Left ventricle myocardium inferior (tissue), 1 donor: Measurements from ENCODE around the gene MUSK. TPM values are rescaled to one million over a fixed set of nuclear protein-coding genes. Genes with fewer than 3 reads are reported as not detected.

Experiments used
- DNase-seq: peaks from one replicate; pipeline ENCODE4 v3.0.0-alpha.2; 2020
- H3K27ac ChIP-seq: fragments of 200-600 bp; replicated peaks from 2 replicates; pipeline ENCODE4 v1.8.0; 2021
- H3K27me3 ChIP-seq: fragments of 200-600 bp; 2 replicates; pipeline ENCODE4 v1.8.0; 2021; ENCODE audit warnings: low read depth
- H3K36me3 ChIP-seq: fragments of 200-600 bp; 2 replicates; pipeline ENCODE4 v1.8.0; 2021
- H3K4me1 ChIP-seq: fragments of 200-600 bp; 2 replicates; pipeline ENCODE4 v1.8.0; 2021
- H3K4me3 ChIP-seq: fragments of 200-600 bp; 2 replicates; pipeline ENCODE4 v1.8.0; 2021; ENCODE audit warnings: mild to moderate bottlenecking, moderate library complexity
- H3K9me3 ChIP-seq: fragments of 200-600 bp; replicated peaks from 2 replicates; pipeline ENCODE4 v1.8.0; 2021
- CTCF ChIP-seq: fragments of 200-600 bp; IDR thresholded peaks from 2 replicates; pipeline ENCODE4 v1.8.0; 2021; ENCODE audit warnings: antibody characterized with exemption, mild to moderate bottlenecking, borderline replicate concordance
- intact Hi-C: fragments of 100-400 bp; cut with micrococcal nuclease; formaldehyde crosslinking; loops from one replicate; pipeline ENCODE4 v1.11.0; 2022
- total RNA-seq: library from RNA; stranded (reverse); fragmentation: NEBNext Ultra II Directional; extraction: Animal tissue kit (Norgen Biotek cat#: 25700); gene quantifications from one replicate; pipeline ENCODE4 v1.2.1, GENCODE V29; 2021
- donor health status: DM: no; HTN: yes; CAD: no; lungs with severe emphysema.

Gene MUSK
- total RNA-seq, 1 donor from 2014 or later = 1.5 TPM

- intact Hi-C loops = no loop called here
- no peaks in the 10 kb centered on the region for H3K4me1 ChIP-seq
- DNase-seq = no peak
- H3K9me3 ChIP-seq = peaks cover 11% of the 10 kb centered on the region
- no peak overlapping the region for H3K4me3 ChIP-seq
- no peak for TF ChIP-seq CTCF
- no peaks in the 10 kb centered on the region for H3K36me3 ChIP-seq
- no peak overlapping the region for H3K27ac ChIP-seq
- no peaks in the 10 kb centered on the region for H3K27me3 ChIP-seq
Measured at GRCh38 chr9:110837401-110838005, 168.9 kb downstream of the MUSK start.

GRCh38 chr9:110842169-110842568 is 173.6 kb downstream of the MUSK start:
- intact Hi-C loops = no loop called here
- no peak for TF ChIP-seq CTCF
- H3K4me1 ChIP-seq = no peaks in the 10 kb centered on the region
- H3K9me3 ChIP-seq = peaks cover 11% of the 10 kb centered on the region
- DNase-seq = no peak
- H3K27ac ChIP-seq = no peak overlapping the region
- H3K4me3 ChIP-seq = no peak overlapping the region
- H3K36me3 ChIP-seq = no peaks in the 10 kb centered on the region
- H3K27me3 ChIP-seq = no peaks in the 10 kb centered on the region

GRCh38 chr9:110842986-110843385 is 174.4 kb downstream of the MUSK start:
- H3K9me3 ChIP-seq = peaks cover 11% of the 10 kb centered on the region
- H3K4me1 ChIP-seq = no peaks in the 10 kb centered on the region
- intact Hi-C loops = no loop called here
- H3K27ac ChIP-seq = no peak overlapping the region
- DNase-seq = no peak
- no peak overlapping the region for H3K4me3 ChIP-seq
- H3K27me3 ChIP-seq = no peaks in the 10 kb centered on the region
- no peak for TF ChIP-seq CTCF
- no peaks in the 10 kb centered on the region for H3K36me3 ChIP-seq

GRCh38 chr9:110844121-110844520 is 175.5 kb downstream of the MUSK start:
- H3K9me3 ChIP-seq = peaks cover 6% of the 10 kb centered on the region
- no peaks in the 10 kb centered on the region for H3K27me3 ChIP-seq
- no peak for DNase-seq
- H3K36me3 ChIP-seq = no peaks in the 10 kb centered on the region
- H3K4me3 ChIP-seq = no peak overlapping the region
- H3K27ac ChIP-seq = no peak overlapping the region
- H3K4me1 ChIP-seq = no peaks in the 10 kb centered on the region
- TF ChIP-seq CTCF = no peak
- intact Hi-C loops = no loop called here

GRCh38 chr9:110846215-110846614 is 177.6 kb downstream of the MUSK start:
- Histone ChIP-seq H3K9me3 (peaks cover 2% of the 10 kb centered on the region), H3K27ac (no peak overlapping the region), H3K4me1 (no peaks in the 10 kb centered on the region), H3K36me3 (no peaks in the 10 kb centered on the region), H3K4me3 (no peak overlapping the region), H3K27me3 (no peaks in the 10 kb centered on the region)
- no peak for DNase-seq
- TF ChIP-seq CTCF = no peak
- intact Hi-C loops = no loop called here
